ENCODE measurements around the gene GYPC. TPM values are rescaled to one million over a fixed set of nuclear protein-coding genes. Genes with fewer than 3 reads are reported as not detected.

GYPC gene
- total RNA-seq, 1 donor from 2014 or later: 59.9 TPM

DNA sequence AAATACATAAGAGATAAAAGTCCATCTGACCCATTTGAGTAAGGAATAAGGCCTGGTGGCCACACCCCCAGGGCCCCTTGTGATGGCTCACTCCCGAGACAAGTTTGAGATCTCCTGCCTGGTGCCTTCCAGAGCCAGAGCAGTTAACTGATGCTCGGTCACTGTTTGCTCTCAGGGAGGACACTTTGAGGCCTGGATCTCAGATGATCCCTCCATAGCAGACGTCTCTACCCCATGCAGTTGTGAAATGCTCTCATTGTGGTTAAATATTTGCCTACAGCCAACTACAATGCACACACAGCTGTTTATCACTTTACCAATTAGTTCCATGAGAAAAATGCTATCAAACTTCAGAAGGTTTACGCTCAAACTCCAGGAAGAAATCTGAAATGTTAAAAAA, 12.3 kb downstream of the GYPC start:
- DNase-seq (ENCODE audit: low read depth): no peak
- no peak overlapping the region for H3K4me3 ChIP-seq (ENCODE audit: low read depth, low read length)
- TF ChIP-seq, protein P1, sequence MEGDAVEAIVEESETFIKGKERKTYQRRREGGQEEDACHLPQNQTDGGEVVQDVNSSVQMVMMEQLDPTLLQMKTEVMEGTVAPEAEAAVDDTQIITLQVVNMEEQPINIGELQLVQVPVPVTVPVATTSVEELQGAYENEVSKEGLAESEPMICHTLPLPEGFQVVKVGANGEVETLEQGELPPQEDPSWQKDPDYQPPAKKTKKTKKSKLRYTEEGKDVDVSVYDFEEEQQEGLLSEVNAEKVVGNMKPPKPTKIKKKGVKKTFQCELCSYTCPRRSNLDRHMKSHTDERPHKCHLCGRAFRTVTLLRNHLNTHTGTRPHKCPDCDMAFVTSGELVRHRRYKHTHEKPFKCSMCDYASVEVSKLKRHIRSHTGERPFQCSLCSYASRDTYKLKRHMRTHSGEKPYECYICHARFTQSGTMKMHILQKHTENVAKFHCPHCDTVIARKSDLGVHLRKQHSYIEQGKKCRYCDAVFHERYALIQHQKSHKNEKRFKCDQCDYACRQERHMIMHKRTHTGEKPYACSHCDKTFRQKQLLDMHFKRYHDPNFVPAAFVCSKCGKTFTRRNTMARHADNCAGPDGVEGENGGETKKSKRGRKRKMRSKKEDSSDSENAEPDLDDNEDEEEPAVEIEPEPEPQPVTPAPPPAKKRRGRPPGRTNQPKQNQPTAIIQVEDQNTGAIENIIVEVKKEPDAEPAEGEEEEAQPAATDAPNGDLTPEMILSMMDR (conservative IDR thresholded peaks at IDR 0.05; ENCODE audit: low read depth, low read length): no peak

- no peak for DNase-seq (ENCODE audit: low read depth)
- TF ChIP-seq, protein P1 (conservative IDR thresholded peaks at IDR 0.05; ENCODE audit: low read depth, low read length): no peak
- H3K4me3 ChIP-seq (ENCODE audit: low read depth, low read length): no peak overlapping the region
Measured at GRCh38 chr2:126669772-126670171, 13.8 kb downstream of the GYPC start.

GRCh38 chr2:126671488-126671887, 15.5 kb downstream of the GYPC start:
- TF ChIP-seq, protein P1 (conservative IDR thresholded peaks at IDR 0.05; ENCODE audit: low read depth, low read length): no peak
- H3K4me3 ChIP-seq (ENCODE audit: low read depth, low read length): no peak overlapping the region
- no peak for DNase-seq (ENCODE audit: low read depth)

GRCh38 chr2:126672980-126673605, 17.1 kb downstream of the GYPC start:
- H3K4me3 ChIP-seq (ENCODE audit: low read depth, low read length): no peak overlapping the region

GRCh38 chr2:126674075-126674744, 18.3 kb downstream of the GYPC start:
- DNase-seq (ENCODE audit: low read depth): no peak
- no peak overlapping the region for H3K4me3 ChIP-seq (ENCODE audit: low read depth, low read length)
- TF ChIP-seq, protein P1 (conservative IDR thresholded peaks at IDR 0.05; ENCODE audit: low read depth, low read length): no peak

More at GRCh38 chr2:126672980-126673605, 17.1 kb downstream of the GYPC start:
- TF ChIP-seq, protein P1 (conservative IDR thresholded peaks at IDR 0.05; ENCODE audit: low read depth, low read length): no peak
- DNase-seq (ENCODE audit: low read depth): no peak

DNA sequence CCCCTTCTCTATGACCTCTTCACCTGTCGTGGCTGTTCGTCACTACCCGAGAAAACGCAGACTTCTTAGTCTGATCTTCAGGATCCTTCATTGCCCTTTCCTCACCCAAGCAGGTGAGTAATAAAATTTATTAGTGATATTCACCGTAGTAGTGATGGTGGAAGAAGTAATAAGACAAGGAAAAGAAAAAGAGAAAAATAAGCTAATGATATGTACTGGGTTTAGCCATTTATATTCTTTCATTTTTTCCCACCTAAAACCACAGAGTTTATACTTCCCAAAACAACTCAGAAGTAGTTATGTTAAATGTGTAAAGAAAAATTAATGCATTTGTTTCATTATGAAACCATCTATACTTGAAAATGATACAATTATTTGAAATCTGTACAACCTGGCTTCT, 19.7 kb downstream of the GYPC start:
- DNase-seq (ENCODE audit: low read depth): no peak

More for the DNA sequence above, 19.7 kb downstream of the GYPC start:
- no peak overlapping the region for H3K4me3 ChIP-seq (ENCODE audit: low read depth, low read length)
- TF ChIP-seq, protein P1 (conservative IDR thresholded peaks at IDR 0.05; ENCODE audit: low read depth, low read length): no peak

Measured in epithelial cell of proximal tubule (primary cell).